Measurements from ENCODE around the gene FCHO2.

Gene FCHO2

DNA sequence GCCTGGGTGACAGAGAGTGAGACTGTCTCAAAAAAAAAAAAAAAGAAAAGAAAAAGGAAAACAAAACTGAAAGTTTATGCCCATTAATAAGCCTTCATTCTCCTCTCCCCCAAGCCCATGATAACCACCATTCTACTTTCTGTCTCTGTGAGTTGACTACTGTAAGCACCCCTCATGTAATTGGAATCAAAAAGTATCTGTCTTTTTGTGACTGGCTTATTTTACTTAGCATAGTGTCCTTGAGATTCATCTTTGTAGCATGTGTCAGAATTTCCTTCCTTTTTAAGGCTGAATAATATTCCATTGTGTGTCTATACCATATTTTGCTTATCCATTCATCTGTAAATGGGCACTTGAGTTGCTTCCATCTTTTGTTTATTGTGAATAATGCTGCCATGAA, 150.5 kb downstream of the FCHO2 start:
- Histone ChIP-seq H3K79me2 (ENCODE audit: control insufficient read depth, low read length) (no peaks in the 10 kb centered on the region), H3K27ac (ENCODE audit: low read depth, low read length) (no peak overlapping the region), H3K4me2 (ENCODE audit: low read length) (no peak overlapping the region)

DNA sequence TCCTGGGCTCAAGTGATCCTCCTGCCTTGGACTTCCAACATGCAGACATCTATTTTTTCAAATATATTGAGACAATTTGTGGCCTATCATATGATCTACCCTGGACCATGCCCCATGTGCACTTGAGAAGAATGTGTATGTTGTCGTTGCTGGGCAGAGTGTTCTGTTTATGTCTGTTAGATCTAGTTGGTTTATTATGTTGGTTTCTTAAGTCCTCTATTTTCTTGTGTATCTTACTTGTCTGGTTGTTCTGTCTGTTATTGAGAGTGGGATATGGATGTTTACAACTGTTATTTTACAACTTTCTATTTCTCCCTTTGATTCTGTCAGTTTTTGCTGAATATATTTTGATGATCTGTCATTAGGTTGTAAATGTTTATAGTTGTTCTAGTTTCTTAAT, 154.3 kb downstream of the FCHO2 start:
- Histone ChIP-seq H3K9me2 (replicated peaks; ENCODE audit: control insufficient read depth, low read length) (no peaks in the 10 kb centered on the region), H3K4me2 (ENCODE audit: low read length) (no peak overlapping the region), H3F3A (ENCODE audit: control insufficient read depth, insufficient read depth) (no peaks in the 10 kb centered on the region), H3K27me3 (ENCODE audit: control insufficient read depth, low read length) (peaks cover 2% of the 10 kb centered on the region; the same call in 1 of the 2 replicates), H3K9me3 (ENCODE audit: control insufficient read depth, insufficient read depth, low read length) (no peaks in the 10 kb centered on the region), H3K27ac (ENCODE audit: low read depth, low read length) (no peak overlapping the region), H3K4me1 (ENCODE audit: control insufficient read depth, low read length) (no peaks in the 10 kb centered on the region), H3K36me3 (ENCODE audit: control insufficient read depth, low read length) (no peaks in the 10 kb centered on the region), H4K20me1 (ENCODE audit: control insufficient read depth, insufficient read depth, low read depth, low read length) (no peaks in the 10 kb centered on the region), H3K4me3 (ENCODE audit: low read length) (no peak overlapping the region), H3K79me2 (ENCODE audit: control insufficient read depth, low read length) (no peaks in the 10 kb centered on the region)
- no peak for TF ChIP-seq EZH2phosphoT487 (IDR thresholded peaks at IDR 0.05; ENCODE audit: borderline replicate concordance, low read length)
- TF ChIP-seq, protein P1, sequence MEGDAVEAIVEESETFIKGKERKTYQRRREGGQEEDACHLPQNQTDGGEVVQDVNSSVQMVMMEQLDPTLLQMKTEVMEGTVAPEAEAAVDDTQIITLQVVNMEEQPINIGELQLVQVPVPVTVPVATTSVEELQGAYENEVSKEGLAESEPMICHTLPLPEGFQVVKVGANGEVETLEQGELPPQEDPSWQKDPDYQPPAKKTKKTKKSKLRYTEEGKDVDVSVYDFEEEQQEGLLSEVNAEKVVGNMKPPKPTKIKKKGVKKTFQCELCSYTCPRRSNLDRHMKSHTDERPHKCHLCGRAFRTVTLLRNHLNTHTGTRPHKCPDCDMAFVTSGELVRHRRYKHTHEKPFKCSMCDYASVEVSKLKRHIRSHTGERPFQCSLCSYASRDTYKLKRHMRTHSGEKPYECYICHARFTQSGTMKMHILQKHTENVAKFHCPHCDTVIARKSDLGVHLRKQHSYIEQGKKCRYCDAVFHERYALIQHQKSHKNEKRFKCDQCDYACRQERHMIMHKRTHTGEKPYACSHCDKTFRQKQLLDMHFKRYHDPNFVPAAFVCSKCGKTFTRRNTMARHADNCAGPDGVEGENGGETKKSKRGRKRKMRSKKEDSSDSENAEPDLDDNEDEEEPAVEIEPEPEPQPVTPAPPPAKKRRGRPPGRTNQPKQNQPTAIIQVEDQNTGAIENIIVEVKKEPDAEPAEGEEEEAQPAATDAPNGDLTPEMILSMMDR (IDR thresholded peaks at IDR 0.05; ENCODE audit: low read depth, low read length, poor library complexity, severe bottlenecking): no peak

More for the DNA sequence above, 150.5 kb downstream of the FCHO2 start:
- Histone ChIP-seq H3K9me3 (ENCODE audit: control insufficient read depth, insufficient read depth, low read length) (no peaks in the 10 kb centered on the region), H3K27me3 (ENCODE audit: control insufficient read depth, low read length) (no peaks in the 10 kb centered on the region), H3K9me2 (replicated peaks; ENCODE audit: control insufficient read depth, low read length) (no peaks in the 10 kb centered on the region), H3K4me1 (ENCODE audit: control insufficient read depth, low read length) (no peaks in the 10 kb centered on the region), H4K20me1 (ENCODE audit: control insufficient read depth, insufficient read depth, low read depth, low read length) (no peaks in the 10 kb centered on the region), H3F3A (ENCODE audit: control insufficient read depth, insufficient read depth) (no peaks in the 10 kb centered on the region), H3K4me3 (ENCODE audit: low read length) (no peak overlapping the region), H3K36me3 (ENCODE audit: control insufficient read depth, low read length) (no peaks in the 10 kb centered on the region)
- TF ChIP-seq EZH2phosphoT487 (IDR thresholded peaks at IDR 0.05; ENCODE audit: borderline replicate concordance, low read length): no peak
- TF ChIP-seq, protein P1 (IDR thresholded peaks at IDR 0.05; ENCODE audit: low read depth, low read length, poor library complexity, severe bottlenecking): no peak

DNA sequence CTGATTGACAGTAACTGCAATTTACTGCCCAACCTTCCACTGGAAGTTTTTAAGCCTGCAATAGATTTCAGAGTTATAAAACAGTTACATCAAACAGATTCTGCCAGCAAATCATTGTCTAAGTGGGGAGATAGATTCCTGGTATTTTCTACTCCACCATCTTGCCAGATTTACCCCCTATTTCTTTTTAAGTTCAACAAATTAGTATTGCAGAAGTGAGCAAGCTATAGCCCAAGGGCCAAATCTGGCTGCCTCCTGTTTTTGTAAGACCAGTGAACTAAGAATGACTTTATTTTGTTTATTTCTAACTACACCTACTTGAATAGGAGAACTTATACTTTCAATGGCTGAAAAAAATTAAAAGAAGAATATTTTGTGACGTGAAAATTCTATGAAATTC, 155.7 kb downstream of the FCHO2 start:
- Histone ChIP-seq H3F3A (ENCODE audit: control insufficient read depth, insufficient read depth) (no peaks in the 10 kb centered on the region), H3K79me2 (ENCODE audit: control insufficient read depth, low read length) (no peaks in the 10 kb centered on the region), H3K9me2 (replicated peaks; ENCODE audit: control insufficient read depth, low read length) (no peaks in the 10 kb centered on the region), H3K27ac (ENCODE audit: low read depth, low read length) (no peak overlapping the region), H4K20me1 (ENCODE audit: control insufficient read depth, insufficient read depth, low read depth, low read length) (no peaks in the 10 kb centered on the region), H3K27me3 (ENCODE audit: control insufficient read depth, low read length) (peaks cover 5% of the 10 kb centered on the region; the same call in 1 of the 2 replicates), H3K36me3 (ENCODE audit: control insufficient read depth, low read length) (no peaks in the 10 kb centered on the region), H3K4me3 (ENCODE audit: low read length) (no peak overlapping the region), H3K9me3 (ENCODE audit: control insufficient read depth, insufficient read depth, low read length) (no peaks in the 10 kb centered on the region), H3K4me1 (ENCODE audit: control insufficient read depth, low read length) (no peaks in the 10 kb centered on the region), H3K4me2 (ENCODE audit: low read length) (no peak overlapping the region)
- TF ChIP-seq EZH2phosphoT487 (IDR thresholded peaks at IDR 0.05; ENCODE audit: borderline replicate concordance, low read length): no peak
- TF ChIP-seq, protein P1 (IDR thresholded peaks at IDR 0.05; ENCODE audit: low read depth, low read length, poor library complexity, severe bottlenecking): no peak

Data from DOHH2 (cell line).